K562 (cell line): ENCODE results near the gene TNFAIP8L2. TPM values are rescaled to one million over a fixed set of nuclear protein-coding genes. Genes with fewer than 3 reads are reported as not detected.
A peak's percentile ranks its signal among the peaks of the same experiment; 100 is the strongest.

Source experiments
- C11orf30 ChIP-seq: fragments of 450-650 bp; IDR thresholded peaks from 2 replicates; pipeline ENCODE4 v1.6.1; 2016; ENCODE audit warnings: low read depth, mild to moderate bottlenecking
- CREB1 ChIP-seq, 2 experiments: sonication (generic) in 1 of 2; formaldehyde crosslinking in 1 of 2; IDR thresholded peaks; 2 replicates each; pipeline versions ENCODE4 v1.6.1 to v1.8.0; 2012 to 2022; ENCODE audit warnings: inconsistent platforms in 1 of 2, mild to moderate bottlenecking in 1 of 2, missing genetic modification reagents in 1 of 2, moderate library complexity in 1 of 2
- CREB3L1 ChIP-seq: fragments of 450-650 bp; IDR thresholded peaks from 2 replicates; pipeline ENCODE4 v1.6.1; 2014; ENCODE audit warnings: low read depth, mild to moderate bottlenecking, moderate library complexity, borderline replicate concordance
- FIP1L1 ChIP-seq: fragments of 200-400 bp; formaldehyde crosslinking; IDR thresholded peaks from 2 replicates; pipeline ENCODE4 v1.6.1; 2018; ENCODE audit warnings: mild to moderate bottlenecking, low read depth, low read length; ENCODE audit not compliant: poor library complexity, severe bottlenecking
- FOXK2 ChIP-seq, 2 experiments: fragments of 450-650 bp; IDR thresholded peaks in 1 of 2; conservative IDR thresholded peaks in 1 of 2; 2 replicates each; pipeline ENCODE4 v1.6.1; 2016; ENCODE audit warnings: low read depth in 2 of 2, mild to moderate bottlenecking in 1 of 2
- GTF2B ChIP-seq: IDR thresholded peaks from 2 replicates; pipeline ENCODE4 v1.6.1; 2011; ENCODE audit not compliant: insufficient read length; ENCODE audit errors: extremely low read depth
- HMG20B ChIP-seq: fragments of 250-450 bp; sonication (Bioruptor Pico); IDR thresholded peaks from 2 replicates; pipeline ENCODE4 v1.5.0; 2021; ENCODE audit warnings: mild to moderate bottlenecking
- MYNN ChIP-seq, 2 experiments: sonication (generic); formaldehyde crosslinking in 1 of 2; IDR thresholded peaks; 2 replicates each; pipeline versions ENCODE4 v1.5.0 to v1.6.1; 2016 to 2020; ENCODE audit warnings: antibody characterized with exemption in 1 of 2, missing genetic modification reagents in 1 of 2
- NONO ChIP-seq, 2 experiments: fragments of 200-400 bp in 1 of 2; fragments of 450-650 bp in 1 of 2; formaldehyde crosslinking in 1 of 2; IDR thresholded peaks; 2 replicates each; pipeline ENCODE4 v1.6.1; 2017; ENCODE audit warnings: low read depth in 2 of 2, mild to moderate bottlenecking in 2 of 2, moderate library complexity in 2 of 2, low read length in 1 of 2
- PRDM10 ChIP-seq: fragments of 450-650 bp; IDR thresholded peaks from 2 replicates; pipeline ENCODE4 v1.6.1; 2018; ENCODE audit not compliant: partially characterized antibody
- PRMT5 ChIP-seq: sonication (generic); formaldehyde crosslinking; IDR thresholded peaks from 2 replicates; pipeline ENCODE4 v1.5.0; 2020; ENCODE audit warnings: missing genetic modification reagents
- RBFOX2 ChIP-seq: fragments of 200-400 bp; formaldehyde crosslinking; IDR thresholded peaks from 2 replicates; pipeline ENCODE4 v1.6.1; 2017; ENCODE audit warnings: low read depth, mild to moderate bottlenecking, low read length, moderate library complexity
- RFX1 ChIP-seq: fragments of 450-650 bp; IDR thresholded peaks from 2 replicates; pipeline ENCODE4 v1.6.1; 2016; ENCODE audit warnings: mild to moderate bottlenecking, moderate library complexity
- SAFB2 ChIP-seq: fragments of 200-400 bp; formaldehyde crosslinking; IDR thresholded peaks from 2 replicates; pipeline ENCODE4 v1.6.1; 2018; ENCODE audit warnings: borderline replicate concordance, low read length, low read depth, moderate library complexity; ENCODE audit not compliant: severe bottlenecking
- SIN3B ChIP-seq: fragments of 450-650 bp; IDR thresholded peaks from 2 replicates; pipeline ENCODE4 v1.6.1; 2017; ENCODE audit warnings: low read depth, mild to moderate bottlenecking, moderate library complexity
- TFAM ChIP-seq: fragments of 250-450 bp; sonication (Bioruptor Pico); conservative IDR thresholded peaks from 2 replicates; pipeline ENCODE4 v1.5.0; 2021; ENCODE audit warnings: mild to moderate bottlenecking, moderate library complexity
- ZBTB49 ChIP-seq: sonication (generic); formaldehyde crosslinking; IDR thresholded peaks from 2 replicates; pipeline ENCODE4 v1.8.0; 2022; ENCODE audit warnings: missing genetic modification reagents, mild to moderate bottlenecking, borderline replicate concordance
- ZFX ChIP-seq: sonication (generic); formaldehyde crosslinking; IDR thresholded peaks from 2 replicates; pipeline ENCODE4 v1.8.0; 2022; ENCODE audit warnings: mild to moderate bottlenecking, missing genetic modification reagents, moderate library complexity
- polyA plus RNA-seq, 8 experiments: library from polyadenylated mRNA; depleted of rRNA in 4 of 8; stranded (reverse) in 5 of 8; unstranded in 3 of 8; fragments of >200 nt; fragmentation: Nextera tagmentation in 2 of 8; fragmentation: Illumina TruSeq in 1 of 8; extraction: Ambion mirVana in 2 of 8; extraction: Trizol in 1 of 8; gene quantifications; 2 replicates each; pipeline versions ENCODE4 v1.2.1 to v1.2.3, GENCODE V29; 2011 to 2014; ENCODE audit warnings: inconsistent platforms in 1 of 8, missing spikeins in 1 of 8
- total RNA-seq, 7 experiments: library from RNA; depleted of rRNA in 6 of 7; stranded (reverse); fragments of >200 nt in 6 of 7; fragmentation: Illumina TruSeq in 2 of 7; extraction: Trizol in 2 of 7; gene quantifications; 2 replicates each; pipeline versions ENCODE4 v1.2.1 to v1.2.3, GENCODE V29; 2011 to 2021; ENCODE audit warnings: low replicate concordance in 1 of 7

The TNFAIP8L2 gene
- total and polyA plus RNA-seq, 9 of the 15 experiments (the other 6 are each of a cell fraction or from before 2014, with no cell fraction given): 0.05 to 1.7 (median 0.52) TPM

- TF ChIP-seq CREB3L1 (peak; percentile 57; the same call in 1 of the 2 replicates), FIP1L1 (no peak), ZFX (CRISPR knock-in tag) (peak; percentile 88), RFX1 (no peak), TFAM (CRISPR knock-in tag) (no peak), RBFOX2 (peak; percentile 89), C11orf30 (peak; percentile 79), PRDM10 (no peak), FOXK2 (conservative IDR thresholded peaks at IDR 0.05 in 1 of 2, IDR thresholded peaks at IDR 0.05 in 1 of 2; ENCODE audit: low read depth in 2 of 2) (peak; percentile 53 to 77; a peak in 2 of 4 replicates), HMG20B (CRISPR knock-in tag) (no peak), CREB1 (IDR thresholded peaks at IDR 0.05) (peak; percentile 51), CREB1 (CRISPR knock-in tag; IDR thresholded peaks at IDR 0.05) (peak; percentile 64), ZBTB49 (CRISPR knock-in tag) (no peak; the same call in 1 of the 2 replicates), SIN3B (peak; percentile 73; the same call in 1 of the 2 replicates), PRMT5 (CRISPR knock-in tag) (no peak), SAFB2 (no peak), GTF2B (peak; percentile 66), NONO (IDR thresholded peaks at IDR 0.05; ENCODE audit: low read depth in 2 of 2, low read length in 1 of 2) (no peak), MYNN (IDR thresholded peaks at IDR 0.05) (peak; percentile 75), MYNN (CRISPR knock-in tag; IDR thresholded peaks at IDR 0.05) (no peak)
These were observed 33.4 kb downstream of the TNFAIP8L2 start, which contains the start of gene VPS72 (continued) for GRCh38 chr1:151189637-151190445.
